ENCODE results near the gene SLC38A5. TPM values are rescaled to one million over a fixed set of nuclear protein-coding genes. Genes with fewer than 3 reads are reported as not detected.

The SLC38A5 gene
- polyA plus RNA-seq, 1 experiment = 5.3 TPM

GRCh38 chrX:48472225-48472624 lies 2.2 kb upstream of the SLC38A5 start:
- TF ChIP-seq, protein P1, sequence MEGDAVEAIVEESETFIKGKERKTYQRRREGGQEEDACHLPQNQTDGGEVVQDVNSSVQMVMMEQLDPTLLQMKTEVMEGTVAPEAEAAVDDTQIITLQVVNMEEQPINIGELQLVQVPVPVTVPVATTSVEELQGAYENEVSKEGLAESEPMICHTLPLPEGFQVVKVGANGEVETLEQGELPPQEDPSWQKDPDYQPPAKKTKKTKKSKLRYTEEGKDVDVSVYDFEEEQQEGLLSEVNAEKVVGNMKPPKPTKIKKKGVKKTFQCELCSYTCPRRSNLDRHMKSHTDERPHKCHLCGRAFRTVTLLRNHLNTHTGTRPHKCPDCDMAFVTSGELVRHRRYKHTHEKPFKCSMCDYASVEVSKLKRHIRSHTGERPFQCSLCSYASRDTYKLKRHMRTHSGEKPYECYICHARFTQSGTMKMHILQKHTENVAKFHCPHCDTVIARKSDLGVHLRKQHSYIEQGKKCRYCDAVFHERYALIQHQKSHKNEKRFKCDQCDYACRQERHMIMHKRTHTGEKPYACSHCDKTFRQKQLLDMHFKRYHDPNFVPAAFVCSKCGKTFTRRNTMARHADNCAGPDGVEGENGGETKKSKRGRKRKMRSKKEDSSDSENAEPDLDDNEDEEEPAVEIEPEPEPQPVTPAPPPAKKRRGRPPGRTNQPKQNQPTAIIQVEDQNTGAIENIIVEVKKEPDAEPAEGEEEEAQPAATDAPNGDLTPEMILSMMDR (IDR thresholded peaks at IDR 0.05; ENCODE audit: insufficient read depth, low read depth, low read length) = no peak
- ChIA-PET POLR2A (no interaction called here), CTCF (no interaction called here)
- Histone ChIP-seq H3K4me3 (ENCODE audit: low read depth, low read length) (no peak overlapping the region), H3K36me3 (ENCODE audit: control insufficient read depth, insufficient read depth, low read length) (no peaks in the 10 kb centered on the region), H3K27me3 (ENCODE audit: control insufficient read depth, insufficient read depth, low read length) (no peaks in the 10 kb centered on the region)
- DNase-seq (ENCODE audit: low read depth) = no peak

- DNase-seq (ENCODE audit: low read depth) = no peak
- CTCF ChIA-PET = no interaction called here
- no peaks in the 10 kb centered on the region for H3K36me3 ChIP-seq (ENCODE audit: control insufficient read depth, insufficient read depth, low read length)
- H3K4me3 ChIP-seq (ENCODE audit: low read depth, low read length) = no peak overlapping the region
- no peaks in the 10 kb centered on the region for H3K27me3 ChIP-seq (ENCODE audit: control insufficient read depth, insufficient read depth, low read length)
- POLR2A ChIA-PET = no interaction called here
- TF ChIP-seq, protein P1 (IDR thresholded peaks at IDR 0.05; ENCODE audit: insufficient read depth, low read depth, low read length) = no peak
Observed at GRCh38 chrX:48471504-48471903, 1.4 kb upstream of the SLC38A5 start.

DNA sequence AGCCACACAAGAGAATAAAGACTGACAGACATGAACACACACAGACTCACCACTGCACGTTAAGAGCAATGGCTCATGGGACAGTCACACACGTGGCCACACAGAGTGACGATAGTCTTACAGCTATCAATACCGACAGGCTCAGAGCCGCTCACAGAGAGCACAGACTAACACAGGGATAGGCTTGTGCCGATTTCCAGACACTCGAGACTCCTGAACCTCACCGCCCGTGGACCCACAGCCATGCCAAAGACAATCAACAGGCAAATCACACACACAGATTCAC lies 716 bp upstream of the SLC38A5 start:
- ChIA-PET POLR2A (no interaction called here), CTCF (no interaction called here)
- Histone ChIP-seq H3K4me3 (ENCODE audit: low read depth, low read length) (no peak overlapping the region), H3K36me3 (ENCODE audit: control insufficient read depth, insufficient read depth, low read length) (no peaks in the 10 kb centered on the region), H3K27me3 (ENCODE audit: control insufficient read depth, insufficient read depth, low read length) (no peaks in the 10 kb centered on the region)
- TF ChIP-seq, protein P1 (IDR thresholded peaks at IDR 0.05; ENCODE audit: insufficient read depth, low read depth, low read length) = no peak
- DNase-seq (ENCODE audit: low read depth) = no peak

DNA sequence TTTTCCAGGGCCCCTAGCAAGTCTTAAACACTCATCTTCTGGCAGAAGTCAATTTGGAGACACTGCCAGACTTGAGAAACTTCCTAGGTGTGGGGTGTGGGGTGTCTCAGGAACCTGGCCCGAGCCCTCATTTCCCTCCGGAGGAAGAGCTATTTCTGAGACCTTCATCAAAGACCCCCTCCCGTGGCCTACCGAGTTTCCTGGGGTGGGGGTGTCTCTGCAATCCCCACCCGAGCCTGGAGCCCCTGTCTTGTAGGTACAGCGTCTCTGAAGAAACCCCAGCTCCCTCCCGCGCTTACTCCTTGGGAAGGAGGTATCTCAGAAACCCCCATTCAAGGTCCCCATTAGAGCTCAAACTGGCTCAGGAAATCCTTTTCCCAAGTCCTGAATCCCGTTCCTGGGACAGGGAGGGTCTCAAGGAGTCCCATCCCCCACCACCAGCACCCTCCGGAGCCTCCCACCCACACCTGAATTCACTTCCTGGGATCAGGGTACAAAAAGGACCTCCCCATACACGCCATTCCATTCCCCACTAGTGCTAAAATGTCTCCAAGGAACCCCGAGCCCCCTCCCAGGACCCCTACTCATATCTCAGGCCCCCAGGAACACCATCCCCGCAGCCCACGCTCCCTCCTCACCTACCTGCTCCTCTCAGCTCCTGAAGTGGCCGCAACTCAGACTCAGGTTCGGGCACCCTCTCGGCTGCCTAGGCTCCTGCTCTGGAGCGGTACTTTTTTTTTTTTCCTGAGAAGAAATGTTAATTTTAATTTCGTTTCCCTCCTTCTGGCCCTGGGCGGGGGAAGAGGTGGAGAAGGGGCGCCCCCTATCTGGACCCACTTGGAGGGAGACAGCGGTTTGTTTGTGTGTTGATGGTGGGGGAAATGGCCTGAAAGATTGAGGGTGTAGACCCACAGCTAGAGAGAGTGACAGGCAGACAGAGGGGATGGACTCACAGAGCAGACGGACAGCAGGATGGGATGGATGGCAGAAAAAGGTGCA lies 1.1 kb downstream of the SLC38A5 start:
- TF ChIP-seq, protein P1 (IDR thresholded peaks at IDR 0.05; ENCODE audit: insufficient read depth, low read depth, low read length) = no peak
- Histone ChIP-seq H3K36me3 (ENCODE audit: control insufficient read depth, insufficient read depth, low read length) (no peaks in the 10 kb centered on the region), H3K4me3 (ENCODE audit: low read depth, low read length) (no peak overlapping the region), H3K27me3 (ENCODE audit: control insufficient read depth, insufficient read depth, low read length) (no peaks in the 10 kb centered on the region)
- CTCF ChIA-PET = no interaction called here
- POLR2A ChIA-PET = interaction anchor here (0.5 to 0.6 kb wide), 2 partner anchors 128 to 494 kb away, joined by 5 read pairs; no protein-coding TSS in a partner anchor
- DNase-seq (ENCODE audit: low read depth) = no peak

DNA sequence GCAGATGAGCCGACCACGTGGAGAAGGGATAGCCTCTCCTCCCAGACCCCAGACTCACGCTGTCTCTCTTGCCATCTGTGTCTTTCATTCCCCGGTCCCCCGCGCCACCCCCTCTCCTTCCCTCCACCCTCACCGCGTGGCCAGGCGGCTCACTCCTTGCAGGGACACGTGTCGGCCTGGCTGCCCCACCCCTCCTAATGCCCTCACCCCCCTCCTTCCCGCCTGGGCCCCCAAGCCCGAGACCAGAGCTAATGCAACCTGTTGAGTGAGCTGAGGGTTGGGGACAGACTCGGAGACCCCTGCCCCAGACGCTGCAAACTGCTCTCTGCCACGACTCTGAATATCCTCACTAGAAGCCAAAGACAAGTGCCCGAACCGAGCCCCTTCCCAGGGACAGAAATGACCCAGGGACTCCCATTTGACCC lies 1.8 kb downstream of the SLC38A5 start:
- ChIA-PET CTCF (no interaction called here), POLR2A (interaction anchor here (0.6 kb wide), 1 partner anchor 128 kb away, joined by 5 read pairs; no protein-coding TSS in a partner anchor)
- no peak for DNase-seq (ENCODE audit: low read depth)
- Histone ChIP-seq H3K27me3 (ENCODE audit: control insufficient read depth, insufficient read depth, low read length) (no peaks in the 10 kb centered on the region), H3K36me3 (ENCODE audit: control insufficient read depth, insufficient read depth, low read length) (no peaks in the 10 kb centered on the region), H3K4me3 (ENCODE audit: low read depth, low read length) (no peak overlapping the region)
- TF ChIP-seq, protein P1 (IDR thresholded peaks at IDR 0.05; ENCODE audit: insufficient read depth, low read depth, low read length) = no peak
